ENCODE results near the gene STKLD1. TPM values are rescaled to one million over a fixed set of nuclear protein-coding genes. Genes with fewer than 3 reads are reported as not detected.
A peak's percentile ranks its signal among the peaks of the same experiment; 100 is the strongest.
"Not testable (repeated sequence)": the region's sequence is repeated elsewhere in the genome, so short reads cannot be mapped to it uniquely, and the experiment has no call there.

Gene STKLD1
- 1 to 10 TPM; 1.2 to 3.6 TPM for total RNA-seq
- polyA plus RNA-seq (ENCODE audit: insufficient read length in 2 of 2) = 1 to 10 TPM; 2.5 to 7.5 TPM
- long read RNA-seq, donor 1 = 0 reads
- long read RNA-seq, donor 2 = 0 reads
- long read RNA-seq, donor 3 = 0 reads
- long read RNA-seq, donor 4, partial matches to known transcripts = 12 of 23 reads
- long read RNA-seq, donor 4, other reads (novel, unspliced or antisense) = 11 of 23 reads

GRCh38 chr9:133375724-133376654 lies at the start of gene STKLD1, which contains the start of gene SURF4:
Gene STKLD1, plus strand, starts transcription at chr9:133376366. Its CDS starts 108 bp downstream, at chr9:133376474.
Gene SURF4, minus strand, starts transcription at chr9:133376060. Its CDS starts 91 bp downstream, at chr9:133375969.
- DNase-seq (ENCODE audit: low read depth in 4 of 6, low spot score in 6 of 6) = peak; percentile 82 to 98 (median 92)
- Histone ChIP-seq H3K9me3 (ENCODE audit: control insufficient read depth, insufficient read depth, low read length) (no peaks in the 10 kb centered on the region), H3K27me3 (ENCODE audit: control insufficient read depth, insufficient read depth, low read length) (no peaks in the 10 kb centered on the region), H3K36me3 (ENCODE audit: control insufficient read depth, insufficient read depth, low read length) (peaks cover 23% of the 10 kb centered on the region), H3K27ac (ENCODE audit: low read depth, low read length) (peak within 1 kb of the TSS; percentile 67), H3K4me1 (ENCODE audit: control insufficient read depth, insufficient read depth, low read length) (peaks cover 40% of the 10 kb centered on the region), H3K4me3 (ENCODE audit: low read depth, low read length) (peak within 1 kb of the TSS; percentile 73)
- under 1% methylated on average over 120 of the region's 120 CpGs for WGBS (ENCODE audit: insufficient coverage)

GRCh38 chr9:133327021-133327420 lies 49.1 kb upstream of the STKLD1 start:
- 94% methylated on average over 5 of the region's 6 CpGs for WGBS (ENCODE audit: insufficient coverage)
- H3K9me3 ChIP-seq (ENCODE audit: control insufficient read depth, insufficient read depth, low read length); H3K4me3 ChIP-seq (ENCODE audit: low read depth, low read length); H3K27ac ChIP-seq (ENCODE audit: low read depth, low read length); DNase-seq (ENCODE audit: low read depth in 4 of 6, low spot score in 6 of 6); H3K27me3 ChIP-seq (ENCODE audit: control insufficient read depth, insufficient read depth, low read length); H3K4me1 ChIP-seq (ENCODE audit: control insufficient read depth, insufficient read depth, low read length): not testable (repeated sequence)
- H3K36me3 ChIP-seq (ENCODE audit: control insufficient read depth, insufficient read depth, low read length) = peaks cover 21% of the 10 kb centered on the region

- Histone ChIP-seq H3K36me3 (ENCODE audit: control insufficient read depth, insufficient read depth, low read length) (peaks cover 31% of the 10 kb centered on the region), H3K9me3 (ENCODE audit: control insufficient read depth, insufficient read depth, low read length) (no peaks in the 10 kb centered on the region), H3K4me1 (ENCODE audit: control insufficient read depth, insufficient read depth, low read length) (no peaks in the 10 kb centered on the region), H3K27me3 (ENCODE audit: control insufficient read depth, insufficient read depth, low read length) (no peaks in the 10 kb centered on the region), H3K4me3 (ENCODE audit: low read depth, low read length) (no peak overlapping the region), H3K27ac (ENCODE audit: low read depth, low read length) (no peak overlapping the region)
- WGBS (ENCODE audit: insufficient coverage) = 86% methylated on average over 8 of the region's 10 CpGs
- DNase-seq (ENCODE audit: low read depth in 4 of 6, low spot score in 6 of 6) = no peak
These were observed 48.2 kb upstream of the STKLD1 start for GRCh38 chr9:133327834-133328484.

- H3K27ac ChIP-seq (ENCODE audit: low read depth, low read length); H3K9me3 ChIP-seq (ENCODE audit: control insufficient read depth, insufficient read depth, low read length); H3K4me3 ChIP-seq (ENCODE audit: low read depth, low read length); H3K27me3 ChIP-seq (ENCODE audit: control insufficient read depth, insufficient read depth, low read length); H3K4me1 ChIP-seq (ENCODE audit: control insufficient read depth, insufficient read depth, low read length): not testable (repeated sequence)
- WGBS (ENCODE audit: insufficient coverage) = 30% methylated on average over 8 of the region's 21 CpGs
- peaks cover 45% of the 10 kb centered on the region for H3K36me3 ChIP-seq (ENCODE audit: control insufficient read depth, insufficient read depth, low read length)
- peak in 1 of 6 donors; percentile 23 for DNase-seq (ENCODE audit: low read depth in 4 of 6, low spot score in 6 of 6)
These were observed 46.6 kb upstream of the STKLD1 start for GRCh38 chr9:133329306-133330156.

- no peak for DNase-seq (ENCODE audit: low read depth in 4 of 6, low spot score in 6 of 6)
- 92% methylated on average over 18 of the region's 19 CpGs for WGBS (ENCODE audit: insufficient coverage)
- no peaks in the 10 kb centered on the region for H3K9me3 ChIP-seq (ENCODE audit: control insufficient read depth, insufficient read depth, low read length)
These were observed 44.9 kb upstream of the STKLD1 start for GRCh38 chr9:133331221-133331620.

GRCh38 chr9:133331641-133332380 lies 44.4 kb upstream of the STKLD1 start:
- no peak for DNase-seq (ENCODE audit: low read depth in 4 of 6, low spot score in 6 of 6)
- 96% methylated on average over 56 of the region's 57 CpGs for WGBS (ENCODE audit: insufficient coverage)
- no peaks in the 10 kb centered on the region for H3K27me3 ChIP-seq (ENCODE audit: control insufficient read depth, insufficient read depth, low read length)

More at GRCh38 chr9:133331221-133331620, 44.9 kb upstream of the STKLD1 start:
- H3K36me3 ChIP-seq (ENCODE audit: control insufficient read depth, insufficient read depth, low read length) = peaks cover 45% of the 10 kb centered on the region
- H3K27ac ChIP-seq (ENCODE audit: low read depth, low read length) = no peak overlapping the region
- H3K4me3 ChIP-seq (ENCODE audit: low read depth, low read length) = no peak overlapping the region
- H3K27me3 ChIP-seq (ENCODE audit: control insufficient read depth, insufficient read depth, low read length) = no peaks in the 10 kb centered on the region
- H3K4me1 ChIP-seq (ENCODE audit: control insufficient read depth, insufficient read depth, low read length) = peaks cover 18% of the 10 kb centered on the region

GRCh38 chr9:133332381-133332730 lies 43.8 kb upstream of the STKLD1 start:
- Histone ChIP-seq H3K27me3 (ENCODE audit: control insufficient read depth, insufficient read depth, low read length) (no peaks in the 10 kb centered on the region), H3K27ac (ENCODE audit: low read depth, low read length) (no peak overlapping the region), H3K9me3 (ENCODE audit: control insufficient read depth, insufficient read depth, low read length) (no peaks in the 10 kb centered on the region), H3K4me3 (ENCODE audit: low read depth, low read length) (no peak overlapping the region), H3K4me1 (ENCODE audit: control insufficient read depth, insufficient read depth, low read length) (peaks cover 26% of the 10 kb centered on the region), H3K36me3 (ENCODE audit: control insufficient read depth, insufficient read depth, low read length) (peaks cover 45% of the 10 kb centered on the region)
- DNase-seq (ENCODE audit: low read depth in 4 of 6, low spot score in 6 of 6) = no peak
- WGBS (ENCODE audit: insufficient coverage) = 94% methylated on average over 20 of the region's 20 CpGs

More at GRCh38 chr9:133331641-133332380, 44.4 kb upstream of the STKLD1 start:
- Histone ChIP-seq H3K36me3 (ENCODE audit: control insufficient read depth, insufficient read depth, low read length) (peaks cover 45% of the 10 kb centered on the region), H3K4me3 (ENCODE audit: low read depth, low read length) (no peak overlapping the region), H3K27ac (ENCODE audit: low read depth, low read length) (no peak overlapping the region), H3K4me1 (ENCODE audit: control insufficient read depth, insufficient read depth, low read length) (peaks cover 24% of the 10 kb centered on the region), H3K9me3 (ENCODE audit: control insufficient read depth, insufficient read depth, low read length) (no peaks in the 10 kb centered on the region)

GRCh38 chr9:133333011-133333410 lies 43.2 kb upstream of the STKLD1 start:
- Histone ChIP-seq H3K4me3 (ENCODE audit: low read depth, low read length) (no peak overlapping the region), H3K4me1 (ENCODE audit: control insufficient read depth, insufficient read depth, low read length) (peaks cover 26% of the 10 kb centered on the region), H3K27me3 (ENCODE audit: control insufficient read depth, insufficient read depth, low read length) (no peaks in the 10 kb centered on the region), H3K27ac (ENCODE audit: low read depth, low read length) (no peak overlapping the region), H3K9me3 (ENCODE audit: control insufficient read depth, insufficient read depth, low read length) (no peaks in the 10 kb centered on the region), H3K36me3 (ENCODE audit: control insufficient read depth, insufficient read depth, low read length) (peaks cover 44% of the 10 kb centered on the region)
- DNase-seq (ENCODE audit: low read depth in 4 of 6, low spot score in 6 of 6) = no peak
- WGBS (ENCODE audit: insufficient coverage) = 96% methylated on average over 10 of the region's 11 CpGs

Data from spinal cord (tissue), 10 donors.